ENCODE results near the gene OR6C68. TPM values are rescaled to one million over a fixed set of nuclear protein-coding genes. Genes with fewer than 3 reads are reported as not detected.
A peak's percentile ranks its signal among the peaks of the same experiment; 100 is the strongest.
"Not testable (repeated sequence)": the region's sequence is repeated elsewhere in the genome, so short reads cannot be mapped to it uniquely, and the experiment has no call there.

OR6C68 gene
- polyA plus RNA-seq (2012; ENCODE audit: low read depth, missing spikeins), result not detected

- TF ChIP-seq PAX5 (IDR thresholded peaks at IDR 0.05; ENCODE audit: insufficient read depth, low read length, severe bottlenecking) (no peak), POU2F2 (IDR thresholded peaks at IDR 0.05; ENCODE audit: low read depth, low read length) (no peak), POLR2A (IDR thresholded peaks at IDR 0.05; ENCODE audit: low read depth, low read length) (no peak), SPI1 (IDR thresholded peaks at IDR 0.05; ENCODE audit: low read depth, low read length) (no peak), POLR2AphosphoS5 (IDR thresholded peaks at IDR 0.05; ENCODE audit: low read depth, low read length) (no peak), TAF1 (IDR thresholded peaks at IDR 0.05; ENCODE audit: low read depth, low read length) (no peak)
- DNase-seq (ENCODE audit: insufficient read length, low spot score) (no peak), FAIRE-seq (no peak)
These were observed at the start of gene OR6C68 for GRCh38 chr12:55492078-55492477. OR6C68 (plus strand) TSS chr12:55492378; CDS start chr12:55492378, 0 bp downstream.

GRCh38 chr12:55443776-55444175 lies 48.4 kb upstream of the OR6C68 start, which contains the start of gene OR6C2:
OR6C2 (plus strand) TSS chr12:55444076; CDS start chr12:55452214, 8,138 bp downstream.
- no peak for FAIRE-seq
- TF ChIP-seq POU2F2 (IDR thresholded peaks at IDR 0.05; ENCODE audit: low read depth, low read length) (no peak), POLR2A (IDR thresholded peaks at IDR 0.05; ENCODE audit: low read depth, low read length) (no peak), TAF1 (IDR thresholded peaks at IDR 0.05; ENCODE audit: low read depth, low read length) (no peak), PAX5 (IDR thresholded peaks at IDR 0.05; ENCODE audit: insufficient read depth, low read length, severe bottlenecking) (no peak), POLR2AphosphoS5 (IDR thresholded peaks at IDR 0.05; ENCODE audit: low read depth, low read length) (no peak), SPI1 (IDR thresholded peaks at IDR 0.05; ENCODE audit: low read depth, low read length) (no peak)

GRCh38 chr12:55445357-55445756 lies 46.8 kb upstream of the OR6C68 start:
- DNase-seq (ENCODE audit: insufficient read length, low spot score), result no peak
- TF ChIP-seq TAF1 (IDR thresholded peaks at IDR 0.05; ENCODE audit: low read depth, low read length) (no peak), POLR2AphosphoS5 (IDR thresholded peaks at IDR 0.05; ENCODE audit: low read depth, low read length) (no peak), PAX5 (IDR thresholded peaks at IDR 0.05; ENCODE audit: insufficient read depth, low read length, severe bottlenecking) (no peak), SPI1 (IDR thresholded peaks at IDR 0.05; ENCODE audit: low read depth, low read length) (no peak), POU2F2 (IDR thresholded peaks at IDR 0.05; ENCODE audit: low read depth, low read length) (no peak), POLR2A (IDR thresholded peaks at IDR 0.05; ENCODE audit: low read depth, low read length) (no peak)
- no peak for FAIRE-seq

More at GRCh38 chr12:55443776-55444175, 48.4 kb upstream of the OR6C68 start, which contains the start of gene OR6C2:
- DNase-seq (ENCODE audit: insufficient read length, low spot score), result no peak

- FAIRE-seq (no peak), DNase-seq (ENCODE audit: insufficient read length, low spot score) (no peak)
- TF ChIP-seq SPI1 (IDR thresholded peaks at IDR 0.05; ENCODE audit: low read depth, low read length), result no peak
- no peak for TF ChIP-seq POU2F2 (IDR thresholded peaks at IDR 0.05; ENCODE audit: low read depth, low read length)
- no peak for TF ChIP-seq PAX5 (IDR thresholded peaks at IDR 0.05; ENCODE audit: insufficient read depth, low read length, severe bottlenecking)
- no peak for TF ChIP-seq POLR2AphosphoS5 (IDR thresholded peaks at IDR 0.05; ENCODE audit: low read depth, low read length)
These were observed 45.9 kb upstream of the OR6C68 start for GRCh38 chr12:55446326-55446725.

- FAIRE-seq (no peak), DNase-seq (ENCODE audit: insufficient read length, low spot score) (no peak)
- no peak for TF ChIP-seq PAX5 (IDR thresholded peaks at IDR 0.05; ENCODE audit: insufficient read depth, low read length, severe bottlenecking)
- no peak for TF ChIP-seq POLR2A (IDR thresholded peaks at IDR 0.05; ENCODE audit: low read depth, low read length)
These were observed 43.4 kb upstream of the OR6C68 start for GRCh38 chr12:55448825-55449224.

GRCh38 chr12:55464926-55465325 lies 27.3 kb upstream of the OR6C68 start:
- not testable (repeated sequence) for DNase-seq (ENCODE audit: insufficient read length, low spot score); FAIRE-seq

- TF ChIP-seq POLR2A (IDR thresholded peaks at IDR 0.05; ENCODE audit: low read depth, low read length) (no peak), TAF1 (IDR thresholded peaks at IDR 0.05; ENCODE audit: low read depth, low read length) (no peak), POLR2AphosphoS5 (IDR thresholded peaks at IDR 0.05; ENCODE audit: low read depth, low read length) (no peak), POU2F2 (IDR thresholded peaks at IDR 0.05; ENCODE audit: low read depth, low read length) (no peak), SPI1 (IDR thresholded peaks at IDR 0.05; ENCODE audit: low read depth, low read length) (peak; percentile 63; the same call in 1 of the 2 replicates), PAX5 (IDR thresholded peaks at IDR 0.05; ENCODE audit: insufficient read depth, low read length, severe bottlenecking) (no peak)
- FAIRE-seq (no peak), DNase-seq (ENCODE audit: insufficient read length, low spot score) (no peak)
These were observed 24.3 kb upstream of the OR6C68 start for GRCh38 chr12:55467836-55468235.

- FAIRE-seq (no peak), DNase-seq (ENCODE audit: insufficient read length, low spot score) (no peak)
- no peak for TF ChIP-seq TAF1 (IDR thresholded peaks at IDR 0.05; ENCODE audit: low read depth, low read length)
- TF ChIP-seq SPI1 (IDR thresholded peaks at IDR 0.05; ENCODE audit: low read depth, low read length), result no peak
- TF ChIP-seq POLR2AphosphoS5 (IDR thresholded peaks at IDR 0.05; ENCODE audit: low read depth, low read length), result no peak
- no peak for TF ChIP-seq POLR2A (IDR thresholded peaks at IDR 0.05; ENCODE audit: low read depth, low read length)
- no peak for TF ChIP-seq POU2F2 (IDR thresholded peaks at IDR 0.05; ENCODE audit: low read depth, low read length)
- no peak for TF ChIP-seq PAX5 (IDR thresholded peaks at IDR 0.05; ENCODE audit: insufficient read depth, low read length, severe bottlenecking)
These were observed 22.9 kb upstream of the OR6C68 start for GRCh38 chr12:55469291-55469690.

- DNase-seq (ENCODE audit: insufficient read length, low spot score), result no peak
- FAIRE-seq, result no peak
- no peak for TF ChIP-seq POLR2A (IDR thresholded peaks at IDR 0.05; ENCODE audit: low read depth, low read length)
- TF ChIP-seq POLR2AphosphoS5 (IDR thresholded peaks at IDR 0.05; ENCODE audit: low read depth, low read length), result no peak
- TF ChIP-seq TAF1 (IDR thresholded peaks at IDR 0.05; ENCODE audit: low read depth, low read length), result no peak
- TF ChIP-seq PAX5 (IDR thresholded peaks at IDR 0.05; ENCODE audit: insufficient read depth, low read length, severe bottlenecking), result no peak
- no peak for TF ChIP-seq POU2F2 (IDR thresholded peaks at IDR 0.05; ENCODE audit: low read depth, low read length)
- no peak for TF ChIP-seq SPI1 (IDR thresholded peaks at IDR 0.05; ENCODE audit: low read depth, low read length)
These were observed 21.9 kb upstream of the OR6C68 start, which contains the start of gene OR6C70 for GRCh38 chr12:55470088-55470829. OR6C70 (minus strand) TSS chr12:55470138; CDS start chr12:55470138, 0 bp downstream.

- DNase-seq (ENCODE audit: insufficient read length, low spot score) (no peak), FAIRE-seq (no peak)
- TF ChIP-seq POU2F2 (IDR thresholded peaks at IDR 0.05; ENCODE audit: low read depth, low read length), result no peak
- TF ChIP-seq POLR2A (IDR thresholded peaks at IDR 0.05; ENCODE audit: low read depth, low read length), result no peak
- no peak for TF ChIP-seq POLR2AphosphoS5 (IDR thresholded peaks at IDR 0.05; ENCODE audit: low read depth, low read length)
- TF ChIP-seq TAF1 (IDR thresholded peaks at IDR 0.05; ENCODE audit: low read depth, low read length), result no peak
- no peak for TF ChIP-seq SPI1 (IDR thresholded peaks at IDR 0.05; ENCODE audit: low read depth, low read length)
- TF ChIP-seq PAX5 (IDR thresholded peaks at IDR 0.05; ENCODE audit: insufficient read depth, low read length, severe bottlenecking), result no peak
These were observed 19.9 kb upstream of the OR6C68 start for GRCh38 chr12:55472264-55472663.

- not testable (repeated sequence) for DNase-seq (ENCODE audit: insufficient read length, low spot score); FAIRE-seq
These were observed 13.0 kb upstream of the OR6C68 start for GRCh38 chr12:55479136-55479535.

- not testable (repeated sequence) for FAIRE-seq; DNase-seq (ENCODE audit: insufficient read length, low spot score)
These were observed 7.9 kb upstream of the OR6C68 start for GRCh38 chr12:55484284-55484683.

Measured in GM12891 (cell line).